Sigmoid colon (tissue), 7 donors: ENCODE data around the gene CDK2. TPM values are rescaled to one million over a fixed set of nuclear protein-coding genes. Genes with fewer than 3 reads are reported as not detected.

Experiments used
- DNase-seq: peaks from one replicate; pipeline ENCODE4 v3.0.0-alpha.2; 2019
- H3K27ac ChIP-seq, 4 donors: fragments of 200-600 bp; sonication (generic); one replicate each; pipeline ENCODE4 v1.5.1; 2016 to 2019; ENCODE audit warnings: mild to moderate bottlenecking in 1 of 4
- H3K27me3 ChIP-seq, 3 donors: fragments of 200-600 bp; sonication (generic); one replicate each; pipeline ENCODE4 v1.5.1; 2019; ENCODE audit warnings: mild to moderate bottlenecking in 1 of 3
- H3K36me3 ChIP-seq, 4 donors: fragments of 200-600 bp; sonication (generic); one replicate each; pipeline ENCODE4 v1.5.1; 2016 to 2019
- H3K4me1 ChIP-seq, 4 donors: fragments of 200-600 bp; sonication (generic); one replicate each; pipeline ENCODE4 v1.5.1; 2017 to 2019
- H3K4me3 ChIP-seq, 4 donors: fragments of 200-600 bp; sonication (generic); one replicate each; pipeline ENCODE4 v1.5.1; 2017 to 2019; ENCODE audit warnings: mild to moderate bottlenecking in 2 of 4, moderate library complexity in 1 of 4
- H3K9me3 ChIP-seq, 4 donors: fragments of 200-600 bp in 3 of 4; sonication (generic) in 3 of 4; one replicate each; pipeline versions ENCODE4 v1.5.1 to v1.6.1; 2013 to 2019
- EP300 ChIP-seq, 4 donors: sonication (generic); formaldehyde crosslinking; IDR thresholded peaks; one replicate each; pipeline ENCODE4 v1.6.1; 2017; ENCODE audit warnings: antibody characterized with exemption in 4 of 4
- POLR2A ChIP-seq, 2 donors: fragments of 450-650 bp; IDR thresholded peaks; one replicate each; pipeline ENCODE4 v1.6.1; 2016; ENCODE audit warnings: antibody characterized with exemption in 2 of 2, mild to moderate bottlenecking in 2 of 2, moderate library complexity in 2 of 2
- POLR2AphosphoS5 ChIP-seq, 4 donors: sonication (generic); formaldehyde crosslinking; IDR thresholded peaks; one replicate each; pipeline ENCODE4 v1.6.1; 2017; ENCODE audit warnings: antibody characterized with exemption in 4 of 4
- WGBS, 2 donors: extraction: QIAGEN DNeasy Blood & Tissue Kit; methylation state at CpG; one replicate each; pipeline ENCODE4 v1.1.7; 2013; 5-methylcytosine and 5-hydroxymethylcytosine counted together
- intact Hi-C: fragments of 100-400 bp; cut with DNase I; formaldehyde crosslinking; loops from one replicate; pipeline ENCODE4 v1.15.1; 2023
- polyA plus RNA-seq, 3 donors: library from polyadenylated mRNA; stranded (reverse); fragments of 200-250 nt; gene quantifications; one replicate each; pipeline ENCODE4 v1.2.3, GENCODE V29; 2013
- total RNA-seq, 4 donors: library from RNA; depleted of rRNA; stranded (reverse); fragments of >200 nt; gene quantifications; one replicate each; pipeline ENCODE4 v1.1.0, GENCODE V29; 2016
- TF ChIP-seq, protein P1 (sequence below), 4 experiments: fragments of 450-650 bp in 3 of 4; fragments of 200-600 bp in 1 of 4; IDR thresholded peaks; one replicate each; pipeline ENCODE4 v1.5.1; 2016 to 2019; ENCODE audit warnings: antibody characterized with exemption in 4 of 4, mild to moderate bottlenecking in 3 of 4, moderate library complexity in 2 of 4
- donor health status: healthy with polysubstance abuse.
- donor health status: Bipolar disorder and iron deficiency.
- donor health status: healthy.

The CDK2 gene
- total and polyA plus RNA-seq, 7 donors, result 7.2 to 27.7 (median 18.0) TPM

DNA sequence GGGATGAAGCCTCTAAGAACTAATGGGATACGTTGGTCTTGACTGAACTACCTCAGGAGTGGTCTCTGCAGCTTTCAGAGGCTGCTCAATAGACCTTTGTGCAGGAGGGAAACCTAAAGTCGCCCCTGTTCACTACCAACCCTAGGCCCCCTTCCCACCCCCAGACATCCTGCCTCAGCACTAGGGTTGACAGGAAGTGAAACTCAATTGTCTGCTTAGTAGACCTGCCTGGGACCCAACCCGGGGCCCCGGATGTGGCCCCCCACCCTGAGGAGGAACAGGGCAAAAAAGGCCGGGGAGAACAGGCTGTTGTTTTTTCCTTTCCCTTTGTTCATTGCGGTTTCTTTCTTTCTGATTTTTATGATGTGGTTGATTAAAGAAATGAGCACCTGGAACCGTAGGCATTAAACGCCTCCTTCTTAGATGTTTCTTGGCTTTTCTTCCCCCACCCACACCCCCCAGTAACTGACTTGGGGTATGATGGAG, 37.3 kb upstream of the CDK2 start:
- Histone ChIP-seq H3K27me3 (no peaks in the 10 kb centered on the region), H3K27ac (peak overlapping the region; percentile 84 to 98 (median 98)), H3K4me1 (peaks cover 0 to 63% (median 47%) of the 10 kb centered on the region in 4 donors), H3K36me3 (no peaks in the 10 kb centered on the region), H3K4me3 (no peak overlapping the region), H3K9me3 (no peaks in the 10 kb centered on the region)
- TF ChIP-seq POLR2AphosphoS5 (IDR thresholded peaks at IDR 0.05), result no peak
- TF ChIP-seq POLR2A (IDR thresholded peaks at IDR 0.05), result no peak
- TF ChIP-seq EP300 (IDR thresholded peaks at IDR 0.05), result no peak
- TF ChIP-seq, protein P1, sequence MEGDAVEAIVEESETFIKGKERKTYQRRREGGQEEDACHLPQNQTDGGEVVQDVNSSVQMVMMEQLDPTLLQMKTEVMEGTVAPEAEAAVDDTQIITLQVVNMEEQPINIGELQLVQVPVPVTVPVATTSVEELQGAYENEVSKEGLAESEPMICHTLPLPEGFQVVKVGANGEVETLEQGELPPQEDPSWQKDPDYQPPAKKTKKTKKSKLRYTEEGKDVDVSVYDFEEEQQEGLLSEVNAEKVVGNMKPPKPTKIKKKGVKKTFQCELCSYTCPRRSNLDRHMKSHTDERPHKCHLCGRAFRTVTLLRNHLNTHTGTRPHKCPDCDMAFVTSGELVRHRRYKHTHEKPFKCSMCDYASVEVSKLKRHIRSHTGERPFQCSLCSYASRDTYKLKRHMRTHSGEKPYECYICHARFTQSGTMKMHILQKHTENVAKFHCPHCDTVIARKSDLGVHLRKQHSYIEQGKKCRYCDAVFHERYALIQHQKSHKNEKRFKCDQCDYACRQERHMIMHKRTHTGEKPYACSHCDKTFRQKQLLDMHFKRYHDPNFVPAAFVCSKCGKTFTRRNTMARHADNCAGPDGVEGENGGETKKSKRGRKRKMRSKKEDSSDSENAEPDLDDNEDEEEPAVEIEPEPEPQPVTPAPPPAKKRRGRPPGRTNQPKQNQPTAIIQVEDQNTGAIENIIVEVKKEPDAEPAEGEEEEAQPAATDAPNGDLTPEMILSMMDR (IDR thresholded peaks at IDR 0.05), result no peak
- intact Hi-C loops, result loop anchor here (2.0 to 5.0 kb wide), 2 partner anchors 113 to 187 kb away; partner anchors contain the start of genes GDF11 and SARNP
- 23 to 24% methylated on average over 8 of the region's 8 CpGs for WGBS, 2 donors
- DNase-seq, result no peak

DNA sequence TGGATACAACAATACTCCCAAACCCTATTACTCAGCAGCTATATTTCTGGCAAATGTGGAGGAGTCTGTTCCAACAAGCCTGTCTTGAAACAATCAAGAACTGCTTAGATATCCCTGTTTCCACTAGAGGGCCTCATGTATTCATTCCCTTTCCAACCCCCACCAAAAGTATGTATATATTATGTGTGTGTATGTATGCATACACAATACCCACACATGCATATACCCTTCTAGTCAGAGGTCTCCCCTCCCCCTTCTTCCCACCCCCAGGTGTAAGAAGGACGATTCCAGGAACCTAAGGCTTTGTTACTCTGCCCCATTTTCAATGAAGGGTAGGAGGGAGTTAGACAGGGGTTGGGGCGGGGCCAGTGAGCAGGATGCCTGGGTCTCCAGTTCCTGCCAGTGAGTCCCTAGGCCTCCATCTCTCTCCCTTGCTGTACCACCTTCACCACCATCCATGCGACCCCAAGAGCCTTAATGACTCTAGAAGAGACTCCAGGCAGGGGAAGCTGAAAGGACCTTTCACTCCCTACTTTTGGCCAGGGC, 35.8 kb upstream of the CDK2 start, which contains the start of gene DGKA:
Gene DGKA, plus strand, starts transcription at position 392 of the 546 bp plus-strand sequence. CDS start 5,342 bp downstream, outside the sequence.
- Histone ChIP-seq H3K9me3 (no peaks in the 10 kb centered on the region), H3K36me3 (no peaks in the 10 kb centered on the region), H3K4me1 (peaks cover 0 to 62% (median 46%) of the 10 kb centered on the region in 4 donors), H3K4me3 (peak within 1 kb of the TSS; percentile 41 to 87 (median 78)), H3K27me3 (no peaks in the 10 kb centered on the region), H3K27ac (peak within 1 kb of the TSS; percentile 85 to 98 (median 91))
- intact Hi-C loops, result loop anchor here (2.0 kb wide), 1 partner anchor 36 kb away; the partner anchor contains the start of genes CDK2 and PMEL
- DNase-seq, result peak; percentile 68
- 22 to 31% methylated on average over 3 of the region's 3 CpGs for WGBS, 2 donors
- TF ChIP-seq, protein P1 (IDR thresholded peaks at IDR 0.05), result peak; percentile 24 to 43 (median 34)
- TF ChIP-seq POLR2A (IDR thresholded peaks at IDR 0.05), result no peak
- TF ChIP-seq EP300 (IDR thresholded peaks at IDR 0.05), result no peak
- peak in 1 of 4 donors; percentile 33 for TF ChIP-seq POLR2AphosphoS5 (IDR thresholded peaks at IDR 0.05)

- H3K4me3 ChIP-seq, result peak overlapping the region; percentile 41 to 87 (median 78)
- intact Hi-C loops, result loop anchor here (2.0 kb wide), 1 partner anchor 35 kb away; the partner anchor contains the start of genes CDK2 and PMEL
- TF ChIP-seq, protein P1 (IDR thresholded peaks at IDR 0.05), result no peak
- TF ChIP-seq EP300 (IDR thresholded peaks at IDR 0.05) (no peak), POLR2A (IDR thresholded peaks at IDR 0.05) (no peak), POLR2AphosphoS5 (IDR thresholded peaks at IDR 0.05) (no peak)
- H3K36me3 ChIP-seq, result no peaks in the 10 kb centered on the region
- peak overlapping the region; percentile 85 to 98 (median 86) for H3K27ac ChIP-seq
- peaks cover 0 to 57% (median 41%) of the 10 kb centered on the region in 4 donors for H3K4me1 ChIP-seq
- H3K9me3 ChIP-seq, result no peaks in the 10 kb centered on the region
- no peak for DNase-seq
- H3K27me3 ChIP-seq, result no peaks in the 10 kb centered on the region
- 1 to 4% methylated on average over 10 of the region's 10 CpGs for WGBS, 2 donors
These were observed 35.3 kb upstream of the CDK2 start for GRCh38 chr12:55931317-55931779.

DNA sequence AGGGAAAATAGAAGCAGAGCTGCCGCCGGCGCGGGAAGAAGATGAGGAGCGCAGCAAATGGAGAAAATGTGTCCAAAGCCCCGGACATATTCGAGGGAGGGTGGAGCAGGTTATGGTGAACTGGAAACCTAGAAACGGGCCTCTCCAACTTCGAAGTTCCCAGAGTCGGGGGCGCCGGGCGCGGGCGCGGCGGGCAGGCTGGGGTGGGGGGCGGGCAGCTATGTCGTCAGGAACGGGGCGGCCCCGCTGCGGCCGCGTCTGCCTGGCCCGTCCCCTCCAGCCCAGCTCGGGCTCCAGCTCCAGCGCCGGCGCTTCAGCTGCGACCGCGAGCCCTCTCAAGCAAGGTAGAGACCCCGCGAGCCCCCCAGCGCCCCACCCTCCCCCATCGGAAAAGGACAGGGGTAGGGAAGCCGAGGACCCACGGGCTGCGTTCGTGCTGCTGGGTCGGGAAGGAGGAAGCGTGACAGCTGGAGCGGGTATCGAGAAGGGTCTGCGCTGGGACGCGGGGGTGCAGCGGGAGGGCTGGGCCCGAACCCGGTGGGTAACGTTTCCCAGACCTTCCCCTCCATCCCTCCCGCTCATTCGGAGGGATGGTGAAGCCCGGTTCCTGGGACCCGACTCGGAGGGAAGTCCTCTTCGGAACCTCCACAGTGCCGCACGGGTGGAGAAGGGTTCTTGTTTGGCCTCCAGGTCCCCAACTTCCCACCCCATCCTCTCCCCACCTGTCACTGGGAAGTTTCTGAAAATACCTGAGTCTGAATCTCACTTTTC, 34.7 kb upstream of the CDK2 start:
- H3K9me3 ChIP-seq, result no peaks in the 10 kb centered on the region
- peak overlapping the region; percentile 41 to 87 (median 78) for H3K4me3 ChIP-seq
- H3K36me3 ChIP-seq, result no peaks in the 10 kb centered on the region
- intact Hi-C loops, result loop anchor here (2.0 kb wide), 1 partner anchor 35 kb away; the partner anchor contains the start of genes CDK2 and PMEL
- H3K27me3 ChIP-seq, result no peaks in the 10 kb centered on the region
- TF ChIP-seq POLR2AphosphoS5 (IDR thresholded peaks at IDR 0.05) (peak in 3 of 4 donors; percentile 13 to 71 (median 55)), POLR2A (IDR thresholded peaks at IDR 0.05) (peak; percentile 16 to 19)
- TF ChIP-seq, protein P1 (IDR thresholded peaks at IDR 0.05), result no peak
- peak; percentile 81 for DNase-seq
- WGBS, 2 donors, result 1% methylated on average over 60 of the region's 60 CpGs
- peaks cover 0 to 54% (median 40%) of the 10 kb centered on the region in 4 donors for H3K4me1 ChIP-seq
- H3K27ac ChIP-seq, result peak overlapping the region; percentile 85 to 98 (median 86)
